HG02981 (cell line): ENCODE measurements around the gene SCN4A.
"Not testable (repeated sequence)": the region's sequence is repeated elsewhere in the genome, so short reads cannot be mapped to it uniquely, and the experiment has no call there.

Experiments used
- ATAC-seq: cut with Tn5 transposase; IDR thresholded peaks from one replicate; pipeline ENCODE4 v1.9.1; 2021; ENCODE audit warnings: mild to moderate bottlenecking, moderate library complexity; ENCODE audit not compliant: unreplicated experiment

Gene SCN4A

GRCh38 chr17:63972796-63973195, at the start of gene SCN4A:
Gene SCN4A (minus strand): TSS chr17:63972918. CDS start chr17:63972841, 77 bp downstream.
- no peak for ATAC-seq

GRCh38 chr17:64020056-64020766, 47.5 kb upstream of the SCN4A start, which contains the start of gene ICAM2:
Gene ICAM2 (minus strand): TSS chr17:64020633. CDS start chr17:64006691, 13,942 bp downstream.
- peak; percentile 63 for ATAC-seq

DNA sequence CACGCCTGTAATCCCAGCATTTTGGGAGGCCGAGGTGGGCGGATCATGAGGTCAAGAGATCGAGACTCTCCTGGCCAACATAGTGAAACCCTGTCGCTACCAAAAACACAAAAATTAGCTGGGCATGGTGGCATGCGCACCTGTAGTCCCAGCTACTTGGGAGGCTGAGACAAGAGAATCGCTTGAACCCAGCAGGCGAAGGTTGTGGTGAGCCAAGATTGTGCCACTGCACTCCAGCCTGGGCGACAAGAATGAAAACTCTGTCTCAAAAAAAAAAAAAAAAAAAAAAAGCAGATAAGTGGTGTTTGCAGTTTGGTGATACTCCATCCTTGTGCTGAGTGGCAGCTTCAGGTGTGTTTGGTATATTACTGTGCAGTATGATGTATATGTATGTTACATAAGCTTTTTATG, 46.8 kb upstream of the SCN4A start:
- ATAC-seq: not testable (repeated sequence)

DNA sequence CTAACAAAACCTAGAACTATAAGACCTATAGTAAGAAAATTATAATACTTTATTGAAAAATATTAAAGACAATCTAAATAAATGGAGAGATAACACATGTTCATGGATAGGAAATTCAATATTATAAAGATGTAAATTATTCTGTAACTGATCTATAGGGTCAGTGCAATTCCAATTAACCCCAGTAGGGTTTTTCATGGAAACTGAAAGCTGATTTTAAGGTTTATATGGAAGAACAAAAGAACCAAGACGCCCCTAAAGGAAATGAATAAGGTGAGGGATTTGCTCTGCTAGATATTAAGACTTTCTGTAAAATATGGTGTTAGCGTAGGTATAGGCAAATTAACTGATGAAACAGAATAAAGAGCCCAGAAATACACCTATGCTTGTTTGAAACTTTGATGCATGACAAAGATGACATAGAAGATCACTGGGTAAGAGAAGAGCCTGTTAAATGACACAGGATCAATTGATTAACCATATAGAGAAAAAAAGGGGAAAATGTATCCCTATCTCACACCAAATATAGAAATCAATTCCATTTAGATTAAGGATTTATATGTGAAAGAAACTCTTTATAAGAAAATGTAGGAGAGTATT, 44.8 kb upstream of the SCN4A start:
- ATAC-seq: no peak

DNA sequence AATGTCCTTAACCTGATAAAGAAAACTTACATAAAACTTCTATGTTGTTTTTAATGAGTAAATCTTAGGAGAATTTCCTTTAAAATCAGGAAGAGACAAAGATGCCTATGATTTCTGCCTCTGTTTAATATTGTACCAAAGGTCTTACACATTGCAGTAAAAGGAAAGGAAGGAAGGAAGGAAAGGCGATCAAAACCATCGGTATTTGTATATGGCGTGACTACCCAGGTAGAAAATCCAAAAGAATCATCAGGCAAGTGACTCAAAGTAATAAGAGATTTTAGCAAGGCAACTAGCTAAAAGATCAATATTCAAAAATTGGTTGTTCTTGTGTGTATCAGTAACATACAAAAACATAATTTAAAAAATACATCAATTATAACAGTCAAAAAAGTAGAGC, 44.3 kb upstream of the SCN4A start:
- no peak for ATAC-seq

GRCh38 chr17:64016231-64016784, 43.6 kb upstream of the SCN4A start:
- no peak for ATAC-seq

- ATAC-seq: no peak
These were observed 42.7 kb upstream of the SCN4A start for GRCh38 chr17:64015447-64015846.

DNA sequence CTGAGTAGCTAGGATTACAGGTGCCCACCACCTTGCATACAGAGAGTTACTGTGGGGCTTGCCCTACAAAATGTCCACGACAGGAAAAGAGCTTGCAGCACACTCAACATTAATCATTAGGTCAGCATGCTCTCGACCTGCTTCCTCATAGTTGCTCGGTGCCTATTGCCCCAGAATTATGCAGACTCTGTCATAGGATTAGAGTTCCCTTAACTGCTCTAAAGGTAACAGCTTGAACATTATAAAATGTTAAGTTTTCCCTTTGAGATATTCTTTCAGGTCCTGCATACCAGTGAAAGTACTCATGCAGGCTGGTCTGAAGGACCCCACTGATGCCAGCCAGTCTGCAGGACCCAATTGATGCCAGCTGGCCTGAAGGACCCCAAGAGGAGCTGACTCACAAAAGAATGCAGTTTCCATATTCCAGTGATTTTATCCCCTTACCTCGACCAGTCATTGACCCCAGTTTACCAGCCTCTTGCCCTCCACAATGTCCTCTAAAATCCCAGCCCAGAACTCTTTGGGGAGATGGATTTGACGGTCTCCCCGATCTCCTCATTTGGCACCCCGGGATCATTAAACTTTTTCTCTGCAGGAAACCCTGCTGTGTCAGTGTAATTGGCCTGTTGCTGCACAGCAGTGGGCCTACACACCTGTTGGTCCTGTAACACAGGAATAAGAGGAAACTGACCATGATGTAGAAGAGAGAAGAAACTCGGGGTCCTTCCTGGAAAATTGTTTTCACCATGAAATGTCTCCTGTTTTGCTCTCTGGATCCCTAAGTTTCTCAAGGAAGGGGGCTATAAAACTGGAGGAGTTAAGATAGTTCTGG, 37.1 kb upstream of the SCN4A start:
- no peak for ATAC-seq

GRCh38 chr17:64008830-64009229, 36.1 kb upstream of the SCN4A start:
- no peak for ATAC-seq

DNA sequence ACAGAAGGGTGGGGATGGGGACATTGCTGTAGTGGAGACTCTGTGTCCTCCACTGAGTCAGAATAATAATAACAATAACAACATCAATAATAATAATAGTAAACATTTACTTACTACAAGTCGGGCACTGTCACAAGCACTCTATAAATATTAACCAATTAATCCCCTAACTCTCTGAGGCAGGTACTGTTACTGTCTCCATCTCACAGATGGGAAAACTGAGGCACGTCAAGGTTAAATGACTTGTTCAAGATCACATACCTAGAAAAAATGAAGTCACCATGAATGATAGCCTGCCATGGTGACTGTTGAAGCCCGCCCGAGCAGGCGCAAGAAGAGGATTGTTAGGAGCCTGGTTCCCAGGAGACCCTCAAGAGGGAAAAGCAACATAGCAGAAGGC, 35.6 kb upstream of the SCN4A start:
- ATAC-seq: no peak

GRCh38 chr17:64007838-64008282, 35.1 kb upstream of the SCN4A start:
- no peak for ATAC-seq

DNA sequence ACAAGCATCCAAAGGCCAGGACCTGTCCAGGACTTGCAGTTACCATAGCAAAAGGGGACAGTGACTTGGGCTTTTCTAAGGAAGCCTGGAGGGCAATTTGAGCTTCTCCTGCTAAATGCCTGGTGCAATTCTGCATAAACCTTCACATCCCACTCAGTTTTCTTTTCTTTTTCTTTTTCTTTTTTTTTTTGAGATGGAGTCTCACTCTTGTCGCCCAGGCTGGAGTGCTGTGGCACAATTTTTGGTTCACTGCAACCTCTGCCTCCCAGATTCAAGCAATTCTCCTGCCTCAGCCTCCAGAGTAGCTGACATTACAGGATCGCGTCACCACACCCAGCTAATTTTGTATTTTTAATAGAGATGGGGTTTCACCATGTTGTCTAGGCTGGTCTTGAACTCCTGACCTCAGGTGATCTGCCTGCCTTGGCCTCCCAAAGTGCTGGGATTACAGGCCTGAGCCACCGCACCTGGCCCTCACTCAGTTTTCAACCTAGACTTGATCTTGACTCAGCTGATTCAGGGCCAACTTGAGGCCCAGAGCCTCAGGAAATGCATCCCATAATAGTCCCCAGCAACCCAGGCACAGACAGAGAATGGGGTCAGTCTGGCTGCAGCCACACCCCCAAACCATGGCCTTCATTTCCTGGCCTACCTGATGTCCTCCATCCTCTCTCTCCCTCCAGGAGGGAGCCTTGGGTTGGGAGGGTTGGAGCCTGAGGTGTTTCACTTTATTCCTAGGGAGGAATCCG, 34.5 kb upstream of the SCN4A start:
- not testable (repeated sequence) for ATAC-seq

- ATAC-seq: no peak
These were observed 33.8 kb upstream of the SCN4A start for GRCh38 chr17:64006361-64007088.

GRCh38 chr17:64005734-64006167, 33.0 kb upstream of the SCN4A start:
- ATAC-seq: no peak

GRCh38 chr17:64004903-64005733, 32.4 kb upstream of the SCN4A start:
- ATAC-seq: no peak

- ATAC-seq: no peak
These were observed 31.6 kb upstream of the SCN4A start for GRCh38 chr17:64004218-64004770.

DNA sequence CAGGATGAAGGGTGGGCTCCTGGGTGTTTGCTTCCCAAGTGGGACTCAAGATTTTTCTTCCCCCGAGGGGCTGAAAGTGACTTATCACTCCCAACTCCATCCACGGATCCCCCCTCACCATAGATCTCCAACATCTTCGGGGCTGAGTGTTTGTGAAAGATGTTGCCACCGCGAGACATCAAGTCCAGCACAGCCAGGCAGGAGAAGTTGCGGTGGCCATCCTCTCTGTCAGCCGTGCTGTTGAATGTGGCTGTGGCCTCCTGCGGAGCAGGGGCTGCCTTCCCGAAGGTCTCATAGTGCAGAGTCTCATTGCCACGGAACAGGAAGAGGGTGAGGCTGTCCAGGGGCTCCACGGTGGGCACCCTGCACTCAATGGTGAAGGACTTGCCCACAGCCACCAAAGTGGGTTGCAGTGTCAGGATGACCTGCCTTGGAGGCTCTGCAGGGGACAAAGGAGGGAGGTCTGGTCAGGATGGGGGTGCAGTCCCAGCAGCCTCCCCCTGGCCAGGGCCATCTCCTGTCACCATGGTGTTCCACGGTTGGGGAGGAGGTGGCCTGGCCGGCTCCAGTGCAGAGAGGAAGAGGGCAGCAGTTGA, 30.9 kb upstream of the SCN4A start:
- ATAC-seq: no peak
